ENCODE results near the gene SCP2.

SCP2 gene

GRCh38 chr1:53069663-53070327, 142.7 kb downstream of the SCP2 start:
- no peak for DNase-seq

GRCh38 chr1:53070621-53071020, 143.5 kb downstream of the SCP2 start:
- DNase-seq = no peak

- no peak for DNase-seq
Observed at GRCh38 chr1:53071167-53071865, 144.2 kb downstream of the SCP2 start.

- DNase-seq = no peak
Observed at GRCh38 chr1:53071915-53072314, 144.8 kb downstream of the SCP2 start.

- DNase-seq = no peak
Observed at GRCh38 chr1:53073287-53073686, 146.2 kb downstream of the SCP2 start.

GRCh38 chr1:53073868-53074311, 146.8 kb downstream of the SCP2 start:
- peak; percentile 64 for DNase-seq

GRCh38 chr1:53074313-53075154, 147.5 kb downstream of the SCP2 start:
- DNase-seq = no peak

- no peak for DNase-seq
Observed at GRCh38 chr1:53075206-53075605, 148.1 kb downstream of the SCP2 start.

GRCh38 chr1:53075761-53076163, 148.7 kb downstream of the SCP2 start:
- no peak for DNase-seq

GRCh38 chr1:53076165-53076564, 149.1 kb downstream of the SCP2 start:
- no peak for DNase-seq

GRCh38 chr1:53076721-53077598, 149.9 kb downstream of the SCP2 start:
- no peak for DNase-seq

GRCh38 chr1:53077599-53077965, 150.5 kb downstream of the SCP2 start:
- no peak for DNase-seq

- DNase-seq = no peak
Observed at GRCh38 chr1:53078333-53079101, 151.4 kb downstream of the SCP2 start.

- DNase-seq = no peak
Observed at GRCh38 chr1:53079251-53079650, 152.2 kb downstream of the SCP2 start.

GRCh38 chr1:53080041-53080440, 153.0 kb downstream of the SCP2 start:
- DNase-seq = no peak

- DNase-seq = no peak
Observed at GRCh38 chr1:53080769-53081168, 153.7 kb downstream of the SCP2 start.

- no peak for DNase-seq
Observed at GRCh38 chr1:53081384-53082066, 154.4 kb downstream of the SCP2 start.

GRCh38 chr1:53082826-53083455, 155.9 kb downstream of the SCP2 start:
- no peak for DNase-seq

- DNase-seq = no peak
Observed at GRCh38 chr1:53083636-53084588, 156.8 kb downstream of the SCP2 start.

GRCh38 chr1:53084589-53084971, 157.5 kb downstream of the SCP2 start:
- DNase-seq = no peak
